ENCODE data around the gene TWF1.
"Not testable (repeated sequence)": the region's sequence is repeated elsewhere in the genome, so short reads cannot be mapped to it uniquely, and the experiment has no call there.

TWF1 gene

DNA sequence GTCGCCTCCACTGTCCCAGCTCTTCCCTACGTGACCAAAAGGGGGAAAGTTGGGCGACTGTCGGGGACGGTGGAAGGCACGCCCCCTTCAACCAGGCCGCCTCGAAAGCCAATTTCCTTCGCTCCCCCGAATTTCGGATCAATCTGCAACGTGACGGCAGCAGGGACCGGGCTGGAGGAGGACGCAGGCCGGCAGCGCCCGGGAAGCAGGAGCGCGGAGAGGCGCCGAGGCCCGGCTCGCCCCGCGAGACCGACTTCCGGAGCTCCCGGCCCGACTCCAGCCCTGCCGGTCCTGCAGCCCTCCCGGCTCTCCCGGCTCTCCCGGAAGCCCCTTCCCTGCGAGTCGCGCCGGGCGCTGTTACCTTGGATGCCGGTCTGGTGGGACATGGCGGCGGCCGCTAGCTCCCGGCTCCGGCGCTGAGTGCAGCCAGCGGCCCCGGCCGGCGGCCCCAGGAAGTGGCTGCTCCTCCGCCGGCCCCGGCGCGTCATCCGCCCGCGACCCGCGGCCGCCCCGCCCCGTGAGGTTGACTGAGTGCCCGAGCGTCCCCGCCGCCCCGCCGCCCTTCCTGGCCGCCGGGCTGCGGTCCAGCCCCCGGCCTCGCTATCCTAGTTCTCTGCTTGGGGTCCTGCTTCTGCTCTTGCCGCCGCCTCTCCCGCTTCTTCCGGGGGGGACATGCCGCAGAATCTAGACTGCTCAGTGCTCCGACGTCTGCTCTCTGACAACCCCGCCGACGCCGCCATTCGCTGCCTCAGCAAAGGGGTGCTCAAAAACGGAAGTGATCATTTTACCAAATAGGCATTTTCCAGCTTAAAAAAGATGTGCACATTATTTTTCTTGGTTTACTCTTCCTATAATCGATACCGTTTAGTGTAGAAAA is at the start of gene TWF1:
TWF1 (minus strand) TSS at position 458 of the 877 bp plus-strand sequence; CDS start at position 386, 72 bp downstream.
- TF ChIP-seq, protein P1, sequence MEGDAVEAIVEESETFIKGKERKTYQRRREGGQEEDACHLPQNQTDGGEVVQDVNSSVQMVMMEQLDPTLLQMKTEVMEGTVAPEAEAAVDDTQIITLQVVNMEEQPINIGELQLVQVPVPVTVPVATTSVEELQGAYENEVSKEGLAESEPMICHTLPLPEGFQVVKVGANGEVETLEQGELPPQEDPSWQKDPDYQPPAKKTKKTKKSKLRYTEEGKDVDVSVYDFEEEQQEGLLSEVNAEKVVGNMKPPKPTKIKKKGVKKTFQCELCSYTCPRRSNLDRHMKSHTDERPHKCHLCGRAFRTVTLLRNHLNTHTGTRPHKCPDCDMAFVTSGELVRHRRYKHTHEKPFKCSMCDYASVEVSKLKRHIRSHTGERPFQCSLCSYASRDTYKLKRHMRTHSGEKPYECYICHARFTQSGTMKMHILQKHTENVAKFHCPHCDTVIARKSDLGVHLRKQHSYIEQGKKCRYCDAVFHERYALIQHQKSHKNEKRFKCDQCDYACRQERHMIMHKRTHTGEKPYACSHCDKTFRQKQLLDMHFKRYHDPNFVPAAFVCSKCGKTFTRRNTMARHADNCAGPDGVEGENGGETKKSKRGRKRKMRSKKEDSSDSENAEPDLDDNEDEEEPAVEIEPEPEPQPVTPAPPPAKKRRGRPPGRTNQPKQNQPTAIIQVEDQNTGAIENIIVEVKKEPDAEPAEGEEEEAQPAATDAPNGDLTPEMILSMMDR (IDR thresholded peaks at IDR 0.05; ENCODE audit: insufficient read depth, low read length, missing control alignments): peak; percentile 53
- no peak for DNase-seq (ENCODE audit: low read depth, low spot score)
- ChIA-PET CTCF (interaction anchor here (1.0 to 3.8 kb wide), 14 partner anchors 8 to 76 kb away, joined by 3 to 37 read pairs (median 4); partner anchors contain the start of genes IRAK4 and PUS7L), POLR2A (interaction anchor here (0.6 to 2.0 kb wide), 10 partner anchors 8 to 76 kb away, joined by 3 to 17 read pairs (median 4); partner anchors contain the start of genes IRAK4 and TMEM117)
- H3K4me3 ChIP-seq (ENCODE audit: low read depth, low read length): peak within 1 kb of the TSS; percentile 89

DNA sequence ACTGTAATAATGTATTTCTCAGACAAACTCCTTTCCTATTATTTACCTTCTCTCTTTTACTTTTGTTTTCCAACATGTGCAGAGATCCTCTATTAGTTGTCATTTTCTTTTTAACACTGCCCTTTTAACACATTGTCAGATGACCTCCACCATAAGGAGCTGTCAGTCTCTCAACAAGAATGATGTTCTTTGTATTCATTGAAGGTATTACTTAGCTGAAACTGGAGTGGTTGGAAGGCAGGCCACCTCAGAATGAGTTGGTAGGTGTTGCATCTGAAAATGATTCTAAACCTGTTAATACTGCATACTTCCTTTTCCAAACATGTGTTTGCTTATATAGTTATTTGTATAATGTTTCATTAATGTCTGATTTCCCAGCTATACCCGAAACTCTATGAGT is 46.6 kb upstream of the TWF1 start:
- DNase-seq (ENCODE audit: low read depth, low spot score): no peak
- no peak overlapping the region for H3K4me3 ChIP-seq (ENCODE audit: low read depth, low read length)
- CTCF ChIA-PET: interaction anchor here (0.8 to 1.0 kb wide), 2 partner anchors 30 to 62 kb away, joined by 3 read pairs; no protein-coding TSS in a partner anchor
- POLR2A ChIA-PET: no interaction called here
- TF ChIP-seq, protein P1 (IDR thresholded peaks at IDR 0.05; ENCODE audit: insufficient read depth, low read length, missing control alignments): no peak

DNA sequence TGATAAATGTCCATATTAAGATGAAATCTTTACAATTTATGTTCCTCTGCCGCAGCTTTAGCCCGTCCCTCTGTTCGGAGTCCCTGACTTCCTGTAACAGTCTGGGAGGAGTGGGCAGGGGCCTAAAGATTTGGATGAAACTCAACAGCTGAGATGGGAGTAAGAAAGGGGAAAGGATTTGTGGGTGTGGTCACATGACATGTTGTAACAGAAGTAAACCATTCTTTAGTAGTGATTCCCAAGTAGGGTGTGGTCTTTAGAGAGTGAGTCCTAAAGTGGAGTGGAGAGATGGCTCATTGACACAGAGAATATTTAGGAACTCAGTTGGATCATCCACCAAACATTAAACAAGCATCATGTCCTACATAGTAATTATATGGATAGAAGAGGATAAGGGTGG is 42.7 kb upstream of the TWF1 start:
- ChIA-PET CTCF (interaction anchor here (1.4 kb wide), 1 partner anchor 14 kb away, joined by 3 read pairs; no protein-coding TSS in a partner anchor), POLR2A (no interaction called here)
- TF ChIP-seq, protein P1 (IDR thresholded peaks at IDR 0.05; ENCODE audit: insufficient read depth, low read length, missing control alignments): no peak
- H3K4me3 ChIP-seq (ENCODE audit: low read depth, low read length): no peak overlapping the region
- DNase-seq (ENCODE audit: low read depth, low spot score): no peak

DNA sequence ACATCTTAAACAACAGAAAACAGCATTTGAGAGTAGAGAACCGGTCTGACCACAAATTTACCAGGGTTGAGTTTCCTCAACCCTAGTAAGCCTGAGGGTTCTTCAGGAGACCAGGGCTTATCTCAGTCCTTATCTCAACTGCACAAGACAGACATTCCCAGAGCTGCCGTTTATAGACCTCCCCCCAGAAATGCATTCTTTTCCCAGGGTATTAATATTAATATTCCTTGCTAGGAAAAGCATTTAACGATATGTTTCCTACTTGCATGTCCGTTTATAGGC is 42.0 kb upstream of the TWF1 start:
- ChIA-PET POLR2A (no interaction called here), CTCF (interaction anchor here (1.4 kb wide), 1 partner anchor 14 kb away, joined by 3 read pairs; no protein-coding TSS in a partner anchor)
- no peak overlapping the region for H3K4me3 ChIP-seq (ENCODE audit: low read depth, low read length)
- no peak for DNase-seq (ENCODE audit: low read depth, low spot score)
- TF ChIP-seq, protein P1 (IDR thresholded peaks at IDR 0.05; ENCODE audit: insufficient read depth, low read length, missing control alignments): no peak

DNA sequence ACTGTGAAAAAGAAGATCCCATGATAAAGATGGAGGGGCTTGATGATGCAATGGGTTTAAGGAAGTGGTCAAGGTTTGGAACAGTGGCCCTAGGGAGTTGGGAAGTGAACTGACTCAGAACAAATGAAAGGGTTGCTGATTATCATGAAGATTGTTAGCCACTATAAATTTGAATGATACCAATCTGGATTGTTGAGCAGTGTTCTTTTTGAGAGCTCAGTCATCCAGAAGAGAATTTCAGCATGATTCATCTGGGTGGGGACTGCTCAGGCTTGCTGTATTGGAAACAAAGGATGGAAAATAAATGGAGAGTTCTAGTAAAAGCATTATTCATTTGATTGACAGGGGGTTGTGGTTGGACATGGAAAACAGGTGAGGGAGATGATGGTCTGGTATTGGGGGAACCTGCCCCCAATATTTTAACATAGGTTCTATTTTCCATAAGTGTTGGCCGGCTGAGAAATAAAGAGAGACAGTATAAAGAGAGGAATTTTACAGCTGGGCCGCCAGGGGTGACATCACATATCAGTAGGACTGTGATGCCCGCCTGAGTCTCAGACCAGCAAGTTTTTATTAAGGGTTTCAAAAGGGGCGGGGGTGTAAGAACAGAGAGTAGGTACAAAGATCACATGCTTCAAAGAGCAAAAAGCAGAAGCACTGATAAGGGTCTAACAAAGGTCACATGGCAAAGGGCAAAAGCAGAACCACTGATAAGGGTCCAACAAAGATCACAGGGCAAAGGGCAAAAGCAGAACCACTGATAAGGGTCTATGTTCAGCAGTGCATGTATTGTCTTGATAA is 41.5 kb upstream of the TWF1 start:
- POLR2A ChIA-PET; H3K4me3 ChIP-seq (ENCODE audit: low read depth, low read length); DNase-seq (ENCODE audit: low read depth, low spot score): not testable (repeated sequence)
- CTCF ChIA-PET: interaction anchor here (1.2 to 1.4 kb wide), 2 partner anchors 15 to 42 kb away, joined by 3 to 4 read pairs; no protein-coding TSS in a partner anchor

DNA sequence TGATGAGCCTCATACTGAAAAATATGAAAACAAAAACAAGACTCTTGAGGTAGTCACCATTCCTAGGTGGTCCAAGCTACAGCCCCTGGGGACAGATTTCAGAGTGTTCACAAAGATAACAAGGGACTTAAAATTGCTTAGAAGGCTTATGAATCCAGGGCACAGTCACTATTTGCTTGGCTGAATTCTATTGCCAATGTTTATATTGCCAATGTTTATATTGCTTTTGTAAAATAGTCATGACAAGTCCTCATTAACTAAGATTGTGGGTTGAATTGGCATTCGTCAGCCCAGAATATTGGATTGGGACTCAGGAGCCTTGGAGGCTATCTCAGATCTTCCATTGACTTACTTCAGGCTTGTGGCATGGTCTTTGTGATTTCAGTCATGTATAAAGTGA is 36.1 kb upstream of the TWF1 start:
- CTCF ChIA-PET: no interaction called here
- TF ChIP-seq, protein P1 (IDR thresholded peaks at IDR 0.05; ENCODE audit: insufficient read depth, low read length, missing control alignments): no peak
- DNase-seq (ENCODE audit: low read depth, low spot score): no peak
- POLR2A ChIA-PET: no interaction called here
- H3K4me3 ChIP-seq (ENCODE audit: low read depth, low read length): no peak overlapping the region
